ENCODE measurements around the gene IL23A.

GRCh38 chr12:56317675-56318074 lies 21.0 kb upstream of the IL23A start:
- TF ChIP-seq POLR2A (IDR thresholded peaks at IDR 0.05; ENCODE audit: low read depth, low read length), result no peak
- no peak for TF ChIP-seq ZNF274 (IDR thresholded peaks at IDR 0.05; ENCODE audit: insufficient read depth, insufficient read length)
- no peak for TF ChIP-seq ZBTB33 (IDR thresholded peaks at IDR 0.05)
- no peak for TF ChIP-seq EGR1 (IDR thresholded peaks at IDR 0.05; ENCODE audit: borderline replicate concordance in 1 of 2, low read depth in 2 of 2, low read length in 2 of 2)
- no peak for TF ChIP-seq PKNOX1 (IDR thresholded peaks at IDR 0.05)
- no peak for TF ChIP-seq IRF3 (IDR thresholded peaks at IDR 0.05)
- no peak for TF ChIP-seq ZNF687 (IDR thresholded peaks at IDR 0.05)
- no peak for TF ChIP-seq EP300 (IDR thresholded peaks at IDR 0.05; ENCODE audit: borderline replicate concordance in 1 of 2, control insufficient read depth in 1 of 2, low read depth in 2 of 2, low read length in 2 of 2)
- no peak for TF ChIP-seq CTCF (IDR thresholded peaks at IDR 0.05 in 2 of 3, conservative IDR thresholded peaks at IDR 0.05 in 1 of 3; ENCODE audit: control insufficient read depth in 2 of 3, extremely low read depth in 1 of 3, insufficient read depth in 1 of 3, low read depth in 3 of 3, low read length in 3 of 3)
- TF ChIP-seq BHLHE40 (IDR thresholded peaks at IDR 0.05; ENCODE audit: borderline replicate concordance in 1 of 2, low read depth in 2 of 2, low read length in 1 of 2), result no peak
